K562 (cell line): ENCODE measurements around the gene ADAM30. TPM values are rescaled to one million over a fixed set of nuclear protein-coding genes. Genes with fewer than 3 reads are reported as not detected.

Experiments
- BMI1 ChIP-seq: fragments of 150-350 bp; IDR thresholded peaks from 2 replicates; pipeline ENCODE4 v1.6.1; 2014; ENCODE audit warnings: low read length
- CAMTA2 ChIP-seq: fragments of 250-450 bp; sonication (Bioruptor Pico); conservative IDR thresholded peaks from 2 replicates; pipeline ENCODE4 v1.5.1; 2022
- COPS2 ChIP-seq: fragments of 450-650 bp; conservative IDR thresholded peaks from 2 replicates; pipeline ENCODE4 v1.6.1; 2016; ENCODE audit warnings: mild to moderate bottlenecking, moderate library complexity
- DNMT1 ChIP-seq: fragments of 450-650 bp; IDR thresholded peaks from 2 replicates; pipeline ENCODE4 v1.6.1; 2016; ENCODE audit warnings: antibody characterized with exemption, mild to moderate bottlenecking
- FOXO4 ChIP-seq: fragments of 450-650 bp; formaldehyde crosslinking; IDR thresholded peaks from 2 replicates; pipeline ENCODE4 v1.4.0; 2020; ENCODE audit warnings: mild to moderate bottlenecking, moderate library complexity
- FUS ChIP-seq: fragments of 200-400 bp; formaldehyde crosslinking; optimal IDR thresholded peaks from 2 replicates; pipeline ENCODE3; 2017; ENCODE audit warnings: low read depth, low read length
- HMG20A ChIP-seq: fragments of 450-650 bp; formaldehyde crosslinking; conservative IDR thresholded peaks from 2 replicates; pipeline ENCODE4 v1.4.0; 2020; ENCODE audit warnings: mild to moderate bottlenecking, mixed read lengths
- JUN ChIP-seq, 2 experiments: sonication (generic) in 1 of 2; formaldehyde crosslinking in 1 of 2; IDR thresholded peaks; 2 replicates each; pipeline versions ENCODE4 v1.6.1 to v1.8.0; 2012 to 2022; ENCODE audit warnings: borderline replicate concordance in 2 of 2, mild to moderate bottlenecking in 2 of 2, improper control_type of control experiment in 1 of 2, low read depth in 1 of 2, low read length in 1 of 2, missing genetic modification reagents in 1 of 2
- NFATC3 ChIP-seq: fragments of 450-650 bp; IDR thresholded peaks from 2 replicates; pipeline ENCODE4 v1.6.1; 2017; ENCODE audit warnings: mild to moderate bottlenecking
- NFIC ChIP-seq: fragments of 450-650 bp; IDR thresholded peaks from 2 replicates; pipeline ENCODE4 v1.6.1; 2017; ENCODE audit warnings: mild to moderate bottlenecking, inconsistent platforms
- NR0B1 ChIP-seq: fragments of 450-650 bp; IDR thresholded peaks from one replicate; pipeline ENCODE4 v1.6.1; 2018; ENCODE audit warnings: mild to moderate bottlenecking, moderate library complexity; ENCODE audit not compliant: partially characterized antibody
- RB1 ChIP-seq: fragments of 450-650 bp; IDR thresholded peaks from 2 replicates; pipeline ENCODE4 v1.6.1; 2017; ENCODE audit warnings: low read depth, mild to moderate bottlenecking
- SAP30 ChIP-seq: fragments of 200-600 bp; sonication (generic); IDR thresholded peaks from 2 replicates; pipeline ENCODE4 v1.6.1; 2012; ENCODE audit warnings: borderline replicate concordance, low read depth, mild to moderate bottlenecking, moderate library complexity, low read length, control low read depth, inconsistent platforms; ENCODE audit not compliant: insufficient read depth, poor library complexity, severe bottlenecking
- SPI1 ChIP-seq: IDR thresholded peaks from 2 replicates; pipeline ENCODE4 v1.6.1; 2011; ENCODE audit warnings: low read depth, low read length, control low read depth, borderline replicate concordance
- ZBTB7A ChIP-seq: IDR thresholded peaks from 2 replicates; pipeline ENCODE4 v1.6.1; 2011; ENCODE audit warnings: low read depth, mild to moderate bottlenecking, low read length, moderate library complexity, borderline replicate concordance; ENCODE audit not compliant: control insufficient read depth
- ZFPM2 ChIP-seq: fragments of 250-450 bp; sonication (Bioruptor Pico); IDR thresholded peaks from 2 replicates; pipeline ENCODE4 v1.5.1; 2022; ENCODE audit warnings: mild to moderate bottlenecking
- ZNF232 ChIP-seq: sonication (generic); formaldehyde crosslinking; IDR thresholded peaks from 2 replicates; pipeline ENCODE4 v1.8.0; 2022; ENCODE audit warnings: mild to moderate bottlenecking, missing genetic modification reagents
- ZNF263 ChIP-seq: sonication (generic); formaldehyde crosslinking; IDR thresholded peaks from 2 replicates; pipeline ENCODE4 v1.8.0; 2022; ENCODE audit warnings: mild to moderate bottlenecking, missing genetic modification reagents, borderline replicate concordance
- ZNF507 ChIP-seq: conservative IDR thresholded peaks from 2 replicates; pipeline ENCODE4 v1.6.1; 2017; ENCODE audit warnings: missing genetic modification characterization, missing compliant biosample characterization
- ZNF589 ChIP-seq: fragments of 200-800 bp; sonication (Bioruptor generic); IDR thresholded peaks from 2 replicates; pipeline ENCODE4 v1.6.1; 2016; ENCODE audit warnings: low read depth, missing genetic modification characterization, missing compliant biosample characterization
- ZSCAN29 ChIP-seq: fragments of 450-650 bp; IDR thresholded peaks from 2 replicates; pipeline ENCODE4 v1.6.1; 2017
- polyA plus RNA-seq, 8 experiments: library from polyadenylated mRNA; depleted of rRNA in 4 of 8; stranded (reverse) in 5 of 8; unstranded in 3 of 8; fragments of >200 nt; fragmentation: Nextera tagmentation in 2 of 8; fragmentation: Illumina TruSeq in 1 of 8; extraction: Ambion mirVana in 2 of 8; extraction: Trizol in 1 of 8; gene quantifications; 2 replicates each; pipeline versions ENCODE4 v1.2.1 to v1.2.3, GENCODE V29; 2011 to 2014; ENCODE audit warnings: inconsistent platforms in 1 of 8, missing spikeins in 1 of 8
- total RNA-seq, 7 experiments: library from RNA; depleted of rRNA in 6 of 7; stranded (reverse); fragments of >200 nt in 6 of 7; fragmentation: Illumina TruSeq in 2 of 7; extraction: Trizol in 2 of 7; gene quantifications; 2 replicates each; pipeline versions ENCODE4 v1.2.1 to v1.2.3, GENCODE V29; 2011 to 2021; ENCODE audit warnings: low replicate concordance in 1 of 7
- TF ChIP-seq, protein P1 (sequence below): fragments of 250-450 bp; sonication (Bioruptor Pico); IDR thresholded peaks from 2 replicates; pipeline ENCODE4 v1.4.0; 2020; ENCODE audit warnings: mild to moderate bottlenecking
- TF ChIP-seq, protein P2 (sequence below), 2 experiments: fragments of 450-650 bp in 1 of 2; sonication (generic) in 1 of 2; formaldehyde crosslinking; conservative IDR thresholded peaks; 2 replicates each; pipeline versions ENCODE4 v1.4.0 to v1.8.1; 2020 to 2022; ENCODE audit warnings: mild to moderate bottlenecking in 1 of 2, missing genetic modification reagents in 1 of 2
- TF ChIP-seq, protein P3 (sequence below): sonication (generic); formaldehyde crosslinking; IDR thresholded peaks from 2 replicates; pipeline ENCODE4 v1.8.0; 2022; ENCODE audit warnings: mild to moderate bottlenecking, low read depth, missing genetic modification reagents

The ADAM30 gene
- total and polyA plus RNA-seq, 9 of the 15 experiments (the other 6 are each of a cell fraction or from before 2014, with no cell fraction given) = not detected

DNA sequence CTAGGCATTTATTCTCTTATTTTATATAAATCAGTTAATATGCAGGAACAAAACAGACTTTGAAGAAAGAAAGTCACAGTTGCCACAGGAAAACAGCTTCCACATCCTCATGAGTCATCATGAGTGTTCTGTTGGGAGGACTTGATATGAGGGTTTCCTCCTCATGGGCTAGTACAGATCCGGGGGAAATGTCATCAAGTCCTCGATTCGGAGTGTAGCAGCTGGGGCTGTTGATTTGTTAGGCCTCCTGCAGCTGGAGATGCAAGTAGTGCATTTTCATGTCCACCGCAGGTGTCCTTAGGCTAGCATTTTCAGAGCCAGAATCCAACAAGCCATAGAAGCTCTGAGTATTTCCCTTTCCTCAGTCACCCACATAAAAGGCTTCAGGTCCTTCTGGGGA, 36.7 kb downstream of the ADAM30 start (continued):
- TF ChIP-seq FOXO4 (no peak), ZSCAN29 (peak; percentile 97), SPI1 (0 out of 2 replicates have a peak, but pooled peaks have one; percentile 7), RB1 (no peak), NFATC3 (no peak), ZFPM2 (no peak), ZNF507 (tag) (no peak), ZNF232 (CRISPR knock-in tag) (no peak), ZBTB7A (no peak), HMG20A (no peak), SAP30 (no peak), JUN (IDR thresholded peaks at IDR 0.05; ENCODE audit: borderline replicate concordance, low read depth, low read length) (peak; percentile 84), JUN (CRISPR knock-in tag; IDR thresholded peaks at IDR 0.05; ENCODE audit: borderline replicate concordance) (no peak), NR0B1 (no peak), FUS (no peak), ZNF589 (peak; percentile 23; the same call in 1 of the 2 replicates), NFIC (peak; percentile 66), ZNF263 (peak; percentile 82), CAMTA2 (CRISPR knock-in tag) (no peak), COPS2 (no peak), DNMT1 (no peak), BMI1 (no peak)
- TF ChIP-seq, protein P1, sequence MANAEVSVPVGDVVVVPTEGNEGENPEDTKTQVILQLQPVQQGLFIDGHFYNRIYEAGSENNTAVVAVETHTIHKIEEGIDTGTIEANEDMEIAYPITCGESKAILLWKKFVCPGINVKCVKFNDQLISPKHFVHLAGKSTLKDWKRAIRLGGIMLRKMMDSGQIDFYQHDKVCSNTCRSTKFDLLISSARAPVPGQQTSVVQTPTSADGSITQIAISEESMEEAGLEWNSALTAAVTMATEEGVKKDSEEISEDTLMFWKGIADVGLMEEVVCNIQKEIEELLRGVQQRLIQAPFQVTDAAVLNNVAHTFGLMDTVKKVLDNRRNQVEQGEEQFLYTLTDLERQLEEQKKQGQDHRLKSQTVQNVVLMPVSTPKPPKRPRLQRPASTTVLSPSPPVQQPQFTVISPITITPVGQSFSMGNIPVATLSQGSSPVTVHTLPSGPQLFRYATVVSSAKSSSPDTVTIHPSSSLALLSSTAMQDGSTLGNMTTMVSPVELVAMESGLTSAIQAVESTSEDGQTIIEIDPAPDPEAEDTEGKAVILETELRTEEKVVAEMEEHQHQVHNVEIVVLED (CRISPR knock-in tag) = no peak
- TF ChIP-seq, protein P2, sequence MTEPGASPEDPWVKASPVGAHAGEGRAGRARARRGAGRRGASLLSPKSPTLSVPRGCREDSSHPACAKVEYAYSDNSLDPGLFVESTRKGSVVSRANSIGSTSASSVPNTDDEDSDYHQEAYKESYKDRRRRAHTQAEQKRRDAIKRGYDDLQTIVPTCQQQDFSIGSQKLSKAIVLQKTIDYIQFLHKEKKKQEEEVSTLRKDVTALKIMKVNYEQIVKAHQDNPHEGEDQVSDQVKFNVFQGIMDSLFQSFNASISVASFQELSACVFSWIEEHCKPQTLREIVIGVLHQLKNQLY (CRISPR knock-in tag; conservative IDR thresholded peaks at IDR 0.05) = no peak
- TF ChIP-seq, protein P3, sequence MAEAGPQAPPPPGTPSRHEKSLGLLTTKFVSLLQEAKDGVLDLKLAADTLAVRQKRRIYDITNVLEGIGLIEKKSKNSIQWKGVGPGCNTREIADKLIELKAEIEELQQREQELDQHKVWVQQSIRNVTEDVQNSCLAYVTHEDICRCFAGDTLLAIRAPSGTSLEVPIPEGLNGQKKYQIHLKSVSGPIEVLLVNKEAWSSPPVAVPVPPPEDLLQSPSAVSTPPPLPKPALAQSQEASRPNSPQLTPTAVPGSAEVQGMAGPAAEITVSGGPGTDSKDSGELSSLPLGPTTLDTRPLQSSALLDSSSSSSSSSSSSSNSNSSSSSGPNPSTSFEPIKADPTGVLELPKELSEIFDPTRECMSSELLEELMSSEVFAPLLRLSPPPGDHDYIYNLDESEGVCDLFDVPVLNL = no peak
